Amygdala (tissue), 56 donors: ENCODE data around the gene SLC66A2.
"Not testable (repeated sequence)": the region's sequence is repeated elsewhere in the genome, so short reads cannot be mapped to it uniquely, and the experiment has no call there.

Experiments used
- DNase-seq, 56 donors: peaks; one replicate each; lab custom pipeline; 2025; lab: John Stamatoyannopoulos, UW

The SLC66A2 gene

GRCh38 chr18:79887181-79888000, 64.1 kb downstream of the SLC66A2 start:
- DNase-seq, result no peak

DNA sequence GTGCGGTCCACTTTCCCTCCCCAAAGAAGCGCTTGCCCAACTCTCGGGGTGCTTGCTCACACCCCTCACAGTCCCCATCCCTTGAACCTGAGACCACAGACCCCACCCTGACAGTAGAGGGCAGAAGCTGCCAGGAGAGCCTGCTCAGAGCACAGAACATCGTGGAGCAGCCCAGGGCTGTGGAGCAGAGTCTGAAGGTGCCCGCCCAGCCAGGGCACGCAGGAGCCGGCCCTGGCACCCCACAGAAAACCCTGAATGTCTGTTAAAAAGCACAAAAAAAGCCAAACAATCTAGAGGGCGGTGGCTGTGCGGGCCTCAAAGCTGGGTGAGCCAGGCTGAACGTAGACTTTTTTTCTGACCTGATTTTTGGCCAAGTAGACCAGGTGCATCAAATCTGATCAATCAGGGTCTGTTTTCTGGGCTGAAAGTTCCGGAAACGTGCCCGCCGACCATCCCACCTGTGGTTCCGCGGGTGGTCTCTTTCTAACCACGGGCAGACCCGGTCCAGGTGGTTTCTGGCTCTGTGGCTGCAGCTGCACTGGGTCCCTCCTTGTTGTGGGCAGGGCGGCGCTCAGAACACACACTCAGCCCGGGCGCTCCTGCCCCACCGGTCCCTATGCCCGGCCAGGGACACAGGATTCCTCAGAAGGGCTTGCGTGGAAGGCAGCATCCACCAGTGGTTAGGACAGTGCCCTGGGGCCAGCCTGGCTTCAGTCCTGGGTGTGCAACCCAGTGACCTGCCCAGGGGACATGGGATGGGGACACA, 66.3 kb downstream of the SLC66A2 start:
- no peak for DNase-seq

DNA sequence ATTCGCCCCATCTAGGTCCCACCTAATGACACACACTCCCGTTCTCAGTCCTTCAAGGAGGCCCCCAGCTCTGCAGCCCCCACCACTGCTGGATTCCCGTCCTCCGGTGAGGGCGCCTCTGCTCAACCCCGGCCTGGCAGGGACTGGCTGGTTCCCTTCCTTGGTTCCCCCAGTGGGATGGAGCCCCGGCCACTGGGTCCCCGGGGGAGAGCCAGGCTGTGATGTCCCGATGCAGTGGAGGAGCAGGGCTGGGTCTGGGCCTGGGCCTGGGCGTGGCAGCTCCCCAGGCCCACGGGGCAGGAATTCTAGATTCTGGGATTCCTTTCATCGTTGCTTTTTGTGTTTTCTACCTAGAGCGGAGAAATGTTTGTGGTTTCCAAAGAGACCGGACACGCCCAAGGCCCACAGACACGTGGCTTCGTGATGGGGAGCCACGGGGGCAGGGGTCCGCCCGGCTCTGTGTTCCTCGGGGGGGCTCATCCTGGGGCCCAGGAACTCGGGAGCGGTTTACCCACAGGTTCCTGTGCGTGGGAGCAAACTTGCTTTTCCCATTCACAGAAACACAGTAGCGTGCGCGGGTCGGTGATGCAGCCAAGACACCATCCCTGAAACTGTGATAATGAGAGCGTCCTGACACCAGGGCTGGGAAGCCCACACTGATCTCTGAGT, 67.0 kb downstream of the SLC66A2 start:
- no peak for DNase-seq

GRCh38 chr18:79883461-79884293, 67.8 kb downstream of the SLC66A2 start:
- no peak for DNase-seq

GRCh38 chr18:79882522-79883241, 68.8 kb downstream of the SLC66A2 start:
- DNase-seq, result no peak

DNA sequence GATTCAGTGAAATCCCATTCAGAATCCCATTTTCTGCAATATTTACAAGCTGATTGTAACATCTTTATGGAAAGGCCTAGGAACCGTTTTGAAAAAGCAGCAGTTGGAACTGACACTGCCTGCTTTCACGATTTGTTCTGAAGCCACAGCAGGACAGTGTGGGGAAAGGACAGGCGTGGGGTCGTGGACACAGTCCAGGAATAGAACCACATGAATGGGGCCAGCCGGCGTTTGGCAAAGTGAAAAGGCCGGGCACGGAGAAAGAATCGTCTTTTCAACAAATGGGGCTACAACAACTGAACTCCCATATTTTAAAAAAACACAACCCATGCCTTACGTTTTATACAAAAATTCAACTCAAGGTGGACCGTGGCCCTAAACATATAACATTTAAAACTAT, 69.8 kb downstream of the SLC66A2 start:
- DNase-seq, result peak in 9 of 56 donors; percentile 16 to 60 (median 39)

DNA sequence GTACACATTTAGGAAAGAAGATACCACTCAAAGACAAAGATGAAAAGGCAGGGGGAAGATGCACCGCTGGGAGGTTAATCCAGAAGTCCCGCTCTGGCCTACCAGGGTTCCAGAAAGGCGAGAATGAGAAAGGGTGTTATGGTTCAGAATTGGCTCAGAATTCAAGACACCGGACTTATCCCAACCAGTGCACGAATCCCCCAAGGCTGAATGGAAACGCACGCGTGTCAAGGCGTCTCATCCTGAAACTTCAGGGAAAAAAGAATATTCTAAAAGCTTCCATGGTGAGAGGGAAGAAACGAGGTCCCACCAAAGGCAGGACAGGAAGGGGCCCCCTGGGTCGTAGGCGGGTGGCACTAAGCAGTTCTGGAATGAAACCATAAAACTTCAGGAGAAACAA, 71.9 kb downstream of the SLC66A2 start:
- no peak for DNase-seq

GRCh38 chr18:79878741-79879378, 72.6 kb downstream of the SLC66A2 start:
- no peak for DNase-seq

GRCh38 chr18:79878246-79878645, 73.2 kb downstream of the SLC66A2 start:
- not testable (repeated sequence) for DNase-seq

GRCh38 chr18:79877163-79878091, 74.0 kb downstream of the SLC66A2 start:
- DNase-seq, result no peak

DNA sequence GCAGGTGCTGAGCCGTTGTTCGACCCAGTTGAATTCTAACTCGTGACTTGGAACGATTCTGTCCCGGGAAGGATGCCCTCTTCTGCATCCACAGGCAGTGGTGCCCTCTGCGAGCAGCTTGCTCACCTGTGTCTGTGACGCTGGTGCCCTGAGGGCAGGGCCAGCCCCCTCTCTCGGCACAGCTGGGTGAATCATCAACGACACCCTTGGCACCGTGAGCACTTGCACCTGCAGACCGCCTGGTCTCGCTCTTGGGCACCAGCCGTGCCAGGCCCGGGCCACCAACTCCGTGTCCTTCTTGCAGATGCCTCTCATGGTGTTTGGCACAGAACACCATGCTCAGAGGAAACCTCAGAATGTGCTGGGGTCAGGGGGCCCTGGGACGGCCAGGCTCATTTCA, 75.0 kb downstream of the SLC66A2 start:
- no peak for DNase-seq

GRCh38 chr18:79875931-79876461, 75.5 kb downstream of the SLC66A2 start:
- DNase-seq, result peak in 4 of 56 donors; percentile 9 to 44 (median 28)

GRCh38 chr18:79875531-79875919, 75.9 kb downstream of the SLC66A2 start:
- DNase-seq, result no peak

DNA sequence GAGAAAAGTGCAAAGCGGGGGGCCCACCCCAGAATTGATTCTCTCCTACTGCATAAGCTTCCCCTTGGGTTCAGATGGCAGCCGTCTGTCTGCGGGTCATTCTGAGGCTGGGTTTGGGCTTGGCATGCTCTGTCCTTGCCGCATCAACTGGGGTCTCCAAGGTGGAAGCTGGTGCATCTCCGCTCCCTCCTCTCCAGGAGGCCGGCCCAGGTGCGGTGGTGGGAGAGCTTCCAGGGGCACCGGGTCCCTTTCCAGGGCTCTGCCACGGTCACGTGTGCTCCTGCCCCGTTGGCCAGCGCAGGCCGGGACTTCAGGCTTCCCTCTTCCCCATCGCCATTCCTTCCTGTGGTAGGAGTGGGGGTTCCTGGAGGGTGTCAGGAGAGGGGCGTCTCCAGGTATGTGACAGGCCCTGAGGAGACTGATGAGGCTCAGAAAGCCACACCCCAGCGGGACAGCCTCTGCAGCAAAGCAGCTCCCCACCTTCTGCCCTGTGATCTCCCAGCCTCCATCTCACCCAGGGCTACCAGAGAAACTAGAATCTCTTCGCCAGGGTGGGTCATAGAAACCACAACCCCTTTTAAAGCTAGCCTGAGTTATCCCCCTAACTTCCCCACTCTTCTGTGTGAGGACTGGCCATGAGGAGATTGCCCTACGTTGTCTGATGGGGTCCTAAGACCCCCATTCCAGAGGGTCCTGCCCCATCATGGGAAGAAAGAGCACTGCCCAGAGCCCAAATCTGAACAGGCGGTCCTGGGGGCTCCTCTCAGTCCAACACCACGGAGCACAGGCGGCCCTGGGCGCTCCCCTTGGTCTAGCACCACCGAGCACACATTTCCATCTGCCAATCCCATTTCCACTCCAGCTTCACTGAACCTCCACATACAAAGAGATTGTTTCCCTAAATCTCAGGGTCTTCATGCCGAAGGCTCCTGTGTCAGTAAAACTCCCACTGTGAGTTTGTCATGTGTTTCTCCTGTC, 76.6 kb downstream of the SLC66A2 start:
- DNase-seq, result no peak

DNA sequence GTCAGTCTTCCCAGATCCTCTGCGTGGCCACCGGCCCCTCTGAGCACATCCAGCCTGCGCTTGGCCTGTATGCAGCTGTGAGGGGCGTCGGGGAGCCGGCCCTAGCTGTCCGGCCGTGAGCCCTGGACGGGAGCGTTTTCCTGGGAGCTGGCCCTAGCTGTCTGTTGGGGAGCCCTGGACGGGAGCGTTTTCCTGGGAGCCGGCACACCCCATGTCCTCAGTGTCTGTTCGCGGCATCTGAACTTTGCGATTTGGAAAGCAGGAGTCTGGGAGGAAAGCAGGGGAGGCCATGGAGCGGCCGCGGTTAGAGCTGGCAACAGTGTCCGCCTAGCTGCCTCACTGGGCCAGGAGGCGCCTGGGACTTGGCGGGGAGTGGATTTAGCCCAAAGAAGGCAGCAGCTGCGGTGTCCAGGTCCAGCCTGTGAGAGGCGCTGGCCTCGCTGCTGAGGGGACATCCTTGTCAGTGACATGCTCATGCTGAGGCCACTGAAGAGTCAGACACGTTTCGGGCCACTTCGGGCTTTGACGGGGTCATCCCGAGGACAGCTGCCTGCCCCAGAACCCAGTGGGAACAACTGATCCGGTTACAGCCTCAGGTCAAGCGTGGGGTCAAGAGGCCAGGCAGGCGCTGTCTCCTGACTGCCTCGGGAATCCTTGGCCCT, 77.9 kb downstream of the SLC66A2 start:
- DNase-seq, result no peak
